NCI-H187 (cell line): ENCODE results near the gene CEBPZOS.

Experiments
- DNase-seq, 2 experiments: peaks; one replicate each; lab custom pipeline; 2025; lab: John Stamatoyannopoulos, UW

Gene CEBPZOS

GRCh38 chr2:37232131-37232933, 36.0 kb downstream of the CEBPZOS start:
- DNase-seq = no peak

- DNase-seq = no peak
Measured at GRCh38 chr2:37243435-37243834, 47.1 kb downstream of the CEBPZOS start.

GRCh38 chr2:37244017-37244416, 47.7 kb downstream of the CEBPZOS start:
- DNase-seq = no peak

- no peak for DNase-seq
Measured at GRCh38 chr2:37244755-37245154, 48.5 kb downstream of the CEBPZOS start.

GRCh38 chr2:37246205-37246604, 49.9 kb downstream of the CEBPZOS start:
- DNase-seq = no peak

GRCh38 chr2:37250869-37251740, 54.8 kb downstream of the CEBPZOS start:
- no peak for DNase-seq
